Measurements from ENCODE around the gene INSYN2A. TPM values are rescaled to one million over a fixed set of nuclear protein-coding genes. Genes with fewer than 3 reads are reported as not detected.

Gene INSYN2A
- total and polyA plus RNA-seq, 10 donors, result 0.09 to 3.0 (median 0.21) TPM; not detected in 1

GRCh38 chr10:127227663-127228062, 31.3 kb upstream of the INSYN2A start:
- DNase-seq, result no peak
- H3K27ac ChIP-seq, result no peak overlapping the region
- TF ChIP-seq POLR2AphosphoS5 (IDR thresholded peaks at IDR 0.05) (no peak), POLR2A (IDR thresholded peaks at IDR 0.05) (no peak)
- TF ChIP-seq, protein P1, sequence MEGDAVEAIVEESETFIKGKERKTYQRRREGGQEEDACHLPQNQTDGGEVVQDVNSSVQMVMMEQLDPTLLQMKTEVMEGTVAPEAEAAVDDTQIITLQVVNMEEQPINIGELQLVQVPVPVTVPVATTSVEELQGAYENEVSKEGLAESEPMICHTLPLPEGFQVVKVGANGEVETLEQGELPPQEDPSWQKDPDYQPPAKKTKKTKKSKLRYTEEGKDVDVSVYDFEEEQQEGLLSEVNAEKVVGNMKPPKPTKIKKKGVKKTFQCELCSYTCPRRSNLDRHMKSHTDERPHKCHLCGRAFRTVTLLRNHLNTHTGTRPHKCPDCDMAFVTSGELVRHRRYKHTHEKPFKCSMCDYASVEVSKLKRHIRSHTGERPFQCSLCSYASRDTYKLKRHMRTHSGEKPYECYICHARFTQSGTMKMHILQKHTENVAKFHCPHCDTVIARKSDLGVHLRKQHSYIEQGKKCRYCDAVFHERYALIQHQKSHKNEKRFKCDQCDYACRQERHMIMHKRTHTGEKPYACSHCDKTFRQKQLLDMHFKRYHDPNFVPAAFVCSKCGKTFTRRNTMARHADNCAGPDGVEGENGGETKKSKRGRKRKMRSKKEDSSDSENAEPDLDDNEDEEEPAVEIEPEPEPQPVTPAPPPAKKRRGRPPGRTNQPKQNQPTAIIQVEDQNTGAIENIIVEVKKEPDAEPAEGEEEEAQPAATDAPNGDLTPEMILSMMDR (IDR thresholded peaks at IDR 0.05 in 8 of 11, conservative IDR thresholded peaks at IDR 0.05 in 3 of 11), result no peak
- H3K4me3 ChIP-seq, result no peak overlapping the region
- WGBS, 5 donors, result 60 to 97% (median 86%) methylated on average over 1 of the region's 1 CpG
- H3K4me1 ChIP-seq, result no peaks in the 10 kb centered on the region
- H3K27me3 ChIP-seq (replicated peaks in 1 of 7), result no peaks in the 10 kb centered on the region
- H3K36me3 ChIP-seq, result no peaks in the 10 kb centered on the region
- intact Hi-C loops (cut with DNase I; ENCODE audit: low total_unique reads), result no loop called here
- H3K9me3 ChIP-seq, result no peaks in the 10 kb centered on the region

GRCh38 chr10:127227027-127227426, 30.6 kb upstream of the INSYN2A start:
- H3K9me3 ChIP-seq, result no peaks in the 10 kb centered on the region
- intact Hi-C loops (cut with DNase I; ENCODE audit: low total_unique reads), result no loop called here
- H3K27ac ChIP-seq, result no peak overlapping the region
- H3K27me3 ChIP-seq (replicated peaks in 1 of 7), result no peaks in the 10 kb centered on the region
- TF ChIP-seq POLR2A (IDR thresholded peaks at IDR 0.05) (no peak), POLR2AphosphoS5 (IDR thresholded peaks at IDR 0.05) (no peak)
- TF ChIP-seq, protein P1 (IDR thresholded peaks at IDR 0.05 in 8 of 11, conservative IDR thresholded peaks at IDR 0.05 in 3 of 11), result no peak
- no peak overlapping the region for H3K4me3 ChIP-seq
- no peaks in the 10 kb centered on the region for H3K4me1 ChIP-seq
- WGBS, 5 donors, result 88 to 97% (median 93%) methylated on average over 10 of the region's 10 CpGs
- DNase-seq, result no peak
- H3K36me3 ChIP-seq, result no peaks in the 10 kb centered on the region

DNA sequence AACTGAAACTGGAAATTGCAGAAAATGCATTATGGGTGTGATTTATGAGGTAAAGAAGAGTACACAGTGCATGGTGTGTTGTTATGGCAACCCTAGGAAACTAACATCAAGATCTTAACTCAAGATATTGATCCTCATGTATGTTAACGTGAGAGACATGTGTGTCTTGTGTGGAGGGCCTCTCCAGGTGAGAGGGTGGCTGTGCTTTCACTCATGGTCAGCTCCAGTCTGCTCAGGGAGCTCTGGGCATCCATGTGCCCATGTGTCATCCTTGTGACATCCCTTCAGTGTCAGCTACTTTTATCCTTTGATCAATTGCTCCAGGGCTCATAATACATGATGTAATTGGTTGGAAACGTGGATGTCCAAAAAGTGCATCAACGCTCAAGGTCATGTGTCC, 24.9 kb upstream of the INSYN2A start:
- intact Hi-C loops (cut with DNase I; ENCODE audit: low total_unique reads), result no loop called here
- H3K4me3 ChIP-seq, result no peak overlapping the region
- H3K36me3 ChIP-seq, result no peaks in the 10 kb centered on the region
- no peak for DNase-seq
- H3K27ac ChIP-seq, result no peak overlapping the region
- H3K27me3 ChIP-seq (replicated peaks in 1 of 7), result no peaks in the 10 kb centered on the region
- H3K4me1 ChIP-seq, result no peaks in the 10 kb centered on the region
- TF ChIP-seq POLR2AphosphoS5 (IDR thresholded peaks at IDR 0.05) (no peak), POLR2A (IDR thresholded peaks at IDR 0.05) (no peak)
- TF ChIP-seq, protein P1 (IDR thresholded peaks at IDR 0.05 in 8 of 11, conservative IDR thresholded peaks at IDR 0.05 in 3 of 11), result no peak
- H3K9me3 ChIP-seq, result peaks cover 0 to 9% (median 2%) of the 10 kb centered on the region in 8 donors
- 63 to 85% (median 81%) methylated on average over 3 of the region's 3 CpGs for WGBS, 5 donors

DNA sequence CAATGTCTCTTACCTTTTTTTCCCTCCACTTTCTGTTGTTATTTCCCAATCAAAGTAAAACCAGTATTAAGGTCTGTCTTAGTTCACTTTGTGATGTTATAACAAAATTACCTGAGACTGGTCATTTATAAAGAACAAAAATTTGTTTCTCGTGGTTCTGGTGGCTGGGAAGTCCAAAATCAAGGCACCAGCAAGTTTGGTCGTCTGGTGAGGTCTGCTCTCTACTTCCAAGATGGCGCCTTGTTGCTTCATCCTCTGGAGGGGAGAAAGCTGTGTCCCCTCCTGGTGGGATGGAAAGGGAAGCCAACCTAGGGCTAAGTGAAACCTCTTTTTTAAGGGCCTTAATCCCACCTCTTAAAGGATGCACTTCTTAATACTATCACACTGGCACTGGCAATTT, 22.3 kb upstream of the INSYN2A start:
- intact Hi-C loops (cut with DNase I; ENCODE audit: low total_unique reads), result no loop called here
- Histone ChIP-seq H3K9me3 (peaks cover 0 to 9% (median 2%) of the 10 kb centered on the region in 8 donors), H3K27ac (no peak overlapping the region), H3K27me3 (replicated peaks in 1 of 7) (no peaks in the 10 kb centered on the region), H3K4me3 (no peak overlapping the region), H3K36me3 (no peaks in the 10 kb centered on the region), H3K4me1 (no peaks in the 10 kb centered on the region)
- no peak for DNase-seq
- TF ChIP-seq POLR2AphosphoS5 (IDR thresholded peaks at IDR 0.05) (no peak), POLR2A (IDR thresholded peaks at IDR 0.05) (no peak)
- TF ChIP-seq, protein P1 (IDR thresholded peaks at IDR 0.05 in 8 of 11, conservative IDR thresholded peaks at IDR 0.05 in 3 of 11), result no peak
- WGBS, 5 donors, result 82 to 96% (median 85%) methylated on average over 3 of the region's 3 CpGs
